ENCODE data around the gene LRIG1.

DNA sequence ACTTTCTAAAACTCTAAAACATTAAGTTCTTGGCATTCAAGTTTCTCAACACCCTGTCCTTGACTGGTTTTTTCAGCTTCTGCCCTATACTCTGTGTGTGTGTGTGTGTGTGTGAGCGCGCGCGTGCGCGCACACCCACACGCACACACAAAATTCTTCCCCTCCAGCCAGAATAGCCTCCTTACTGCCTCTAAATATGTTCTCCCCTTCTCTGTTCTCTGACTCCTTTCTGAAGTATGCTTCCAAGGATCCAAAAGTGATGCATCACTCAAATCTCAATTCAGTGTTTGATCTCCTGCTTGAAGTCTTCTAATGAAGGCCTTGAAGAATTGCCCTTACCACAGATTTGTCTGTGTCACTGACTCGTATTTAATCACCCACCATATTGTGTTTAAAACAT, 150.2 kb downstream of the LRIG1 start:
- no peak for TF ChIP-seq RARB (CRISPR knock-in tag; IDR thresholded peaks at IDR 0.05)
- TF ChIP-seq ARNTL (CRISPR knock-in tag; IDR thresholded peaks at IDR 0.05; ENCODE audit: borderline replicate concordance, low read depth): no peak
- TF ChIP-seq ZC3H10 (CRISPR knock-in tag; IDR thresholded peaks at IDR 0.05): no peak
